Thyroid gland (tissue), 4 donors: ENCODE results near the gene SLC24A4. TPM values are rescaled to one million over a fixed set of nuclear protein-coding genes. Genes with fewer than 3 reads are reported as not detected.

Experiments used
- DNase-seq, 2 donors: peaks; one replicate each; pipeline ENCODE4 v3.0.0-alpha.2; 2019
- H3K27ac ChIP-seq, 3 donors: fragments of 200-600 bp; sonication (generic); 1 replicate in 2 of 3; 2 replicates in 1 of 3; pipeline ENCODE4 v1.5.1; 2016 to 2019; ENCODE audit warnings: mild to moderate bottlenecking in 1 of 3, moderate library complexity in 1 of 3
- H3K27me3 ChIP-seq: fragments of 200-600 bp; sonication (generic); one replicate; pipeline ENCODE4 v1.5.1; 2019
- H3K36me3 ChIP-seq, 2 donors: fragments of 200-600 bp; sonication (generic); one replicate each; pipeline ENCODE4 v1.5.1; 2016 to 2019
- H3K4me1 ChIP-seq, 2 donors: fragments of 200-600 bp; sonication (generic); one replicate each; pipeline ENCODE4 v1.5.1; 2017 to 2019
- H3K4me3 ChIP-seq, 3 donors: fragments of 200-600 bp; sonication (generic); replicated peaks in 1 of 3; 1 replicate in 2 of 3; 2 replicates in 1 of 3; pipeline ENCODE4 v1.5.1; 2016; ENCODE audit warnings: mild to moderate bottlenecking in 1 of 3
- H3K9me3 ChIP-seq: fragments of 200-600 bp; sonication (generic); one replicate; pipeline ENCODE4 v1.5.1; 2017
- POLR2A ChIP-seq, 2 donors: fragments of 450-650 bp; IDR thresholded peaks; one replicate each; pipeline ENCODE4 v1.6.1; 2017; ENCODE audit warnings: antibody characterized with exemption in 2 of 2, mild to moderate bottlenecking in 2 of 2, moderate library complexity in 1 of 2
- WGBS, 2 donors: methylation state at CpG; one replicate each; pipeline ENCODE4 v1.1.5; 2017; 5-methylcytosine and 5-hydroxymethylcytosine counted together
- intact Hi-C: fragments of 100-400 bp; cut with DNase I; formaldehyde crosslinking; loops from one replicate; pipeline ENCODE4 v1.15.1; 2023
- total RNA-seq, 4 donors: library from RNA; depleted of rRNA; stranded (reverse); fragments of >200 nt; gene quantifications; one replicate each; pipeline ENCODE4 v1.2.3, GENCODE V29; 2016
- TF ChIP-seq, protein P1 (sequence below), 6 experiments: fragments of 200-600 bp in 3 of 6; fragments of 450-650 bp in 3 of 6; sonication (generic) in 3 of 6; IDR thresholded peaks; one replicate each; pipeline ENCODE4 v1.5.1; 2016 to 2019; ENCODE audit warnings: antibody characterized with exemption in 6 of 6, mild to moderate bottlenecking in 2 of 6, inconsistent platforms in 1 of 6, moderate library complexity in 1 of 6

Gene SLC24A4
- total RNA-seq, 4 donors from 2014 or later = 0.05 to 0.46 (median 0.19) TPM

DNA sequence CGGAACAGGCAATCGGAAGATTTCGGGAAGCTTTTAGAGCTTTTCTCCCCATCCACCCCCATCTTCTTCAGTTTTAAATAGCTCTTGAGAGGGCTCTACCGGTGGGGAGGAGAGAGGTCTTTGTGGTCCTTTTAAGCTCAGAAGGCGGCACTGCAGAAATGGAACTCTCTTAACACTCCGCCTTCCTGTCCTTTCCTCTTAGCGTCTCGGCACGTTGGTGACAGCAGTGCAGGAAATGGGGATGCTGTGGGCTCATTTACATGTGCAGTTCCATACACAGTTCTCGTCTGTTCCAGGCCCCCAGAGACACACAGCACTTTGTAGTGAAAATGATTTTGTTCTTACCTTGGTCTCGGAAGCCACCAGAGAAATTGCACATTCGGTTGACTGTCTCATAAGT, 140.2 kb downstream of the SLC24A4 start:
- H3K36me3 ChIP-seq = no peaks in the 10 kb centered on the region
- no peaks in the 10 kb centered on the region for H3K9me3 ChIP-seq
- H3K27me3 ChIP-seq = no peaks in the 10 kb centered on the region
- no peak for DNase-seq
- WGBS, 2 donors = 33 to 45% methylated on average over 12 of the region's 12 CpGs
- intact Hi-C loops = no loop called here
- H3K4me1 ChIP-seq = peaks cover 0 to 8% of the 10 kb centered on the region in 2 donors
- no peak overlapping the region for H3K27ac ChIP-seq
- TF ChIP-seq POLR2A (IDR thresholded peaks at IDR 0.05) = no peak
- TF ChIP-seq, protein P1, sequence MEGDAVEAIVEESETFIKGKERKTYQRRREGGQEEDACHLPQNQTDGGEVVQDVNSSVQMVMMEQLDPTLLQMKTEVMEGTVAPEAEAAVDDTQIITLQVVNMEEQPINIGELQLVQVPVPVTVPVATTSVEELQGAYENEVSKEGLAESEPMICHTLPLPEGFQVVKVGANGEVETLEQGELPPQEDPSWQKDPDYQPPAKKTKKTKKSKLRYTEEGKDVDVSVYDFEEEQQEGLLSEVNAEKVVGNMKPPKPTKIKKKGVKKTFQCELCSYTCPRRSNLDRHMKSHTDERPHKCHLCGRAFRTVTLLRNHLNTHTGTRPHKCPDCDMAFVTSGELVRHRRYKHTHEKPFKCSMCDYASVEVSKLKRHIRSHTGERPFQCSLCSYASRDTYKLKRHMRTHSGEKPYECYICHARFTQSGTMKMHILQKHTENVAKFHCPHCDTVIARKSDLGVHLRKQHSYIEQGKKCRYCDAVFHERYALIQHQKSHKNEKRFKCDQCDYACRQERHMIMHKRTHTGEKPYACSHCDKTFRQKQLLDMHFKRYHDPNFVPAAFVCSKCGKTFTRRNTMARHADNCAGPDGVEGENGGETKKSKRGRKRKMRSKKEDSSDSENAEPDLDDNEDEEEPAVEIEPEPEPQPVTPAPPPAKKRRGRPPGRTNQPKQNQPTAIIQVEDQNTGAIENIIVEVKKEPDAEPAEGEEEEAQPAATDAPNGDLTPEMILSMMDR (IDR thresholded peaks at IDR 0.05) = no peak
- no peak overlapping the region for H3K4me3 ChIP-seq

DNA sequence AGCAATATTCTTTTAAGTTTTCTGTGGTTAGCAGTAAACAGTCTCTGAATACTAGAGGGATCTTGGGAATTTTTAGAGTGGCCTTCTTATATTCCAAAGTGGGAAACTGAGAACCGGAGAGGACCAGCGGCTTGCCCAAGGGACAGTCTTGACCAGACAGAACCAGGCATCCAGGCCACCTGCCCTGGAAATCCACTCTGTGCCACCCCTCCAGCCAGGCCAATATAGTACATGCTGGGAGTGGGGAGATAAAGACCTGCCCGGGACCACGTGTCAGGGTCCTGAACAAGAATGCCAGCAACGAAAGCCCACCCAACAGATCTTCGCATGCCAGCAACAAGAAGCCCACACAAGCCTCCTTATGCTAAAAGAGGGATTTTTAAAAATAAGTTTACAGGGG, 141.2 kb downstream of the SLC24A4 start:
- H3K4me3 ChIP-seq = no peak overlapping the region
- H3K27me3 ChIP-seq = no peaks in the 10 kb centered on the region
- WGBS, 2 donors = 92 to 94% methylated on average over 6 of the region's 6 CpGs
- DNase-seq = no peak
- H3K4me1 ChIP-seq = peaks cover 0 to 8% of the 10 kb centered on the region in 2 donors
- H3K9me3 ChIP-seq = no peaks in the 10 kb centered on the region
- intact Hi-C loops = no loop called here
- TF ChIP-seq, protein P1 (IDR thresholded peaks at IDR 0.05) = no peak
- TF ChIP-seq POLR2A (IDR thresholded peaks at IDR 0.05) = no peak
- H3K36me3 ChIP-seq = no peaks in the 10 kb centered on the region
- H3K27ac ChIP-seq = no peak overlapping the region

DNA sequence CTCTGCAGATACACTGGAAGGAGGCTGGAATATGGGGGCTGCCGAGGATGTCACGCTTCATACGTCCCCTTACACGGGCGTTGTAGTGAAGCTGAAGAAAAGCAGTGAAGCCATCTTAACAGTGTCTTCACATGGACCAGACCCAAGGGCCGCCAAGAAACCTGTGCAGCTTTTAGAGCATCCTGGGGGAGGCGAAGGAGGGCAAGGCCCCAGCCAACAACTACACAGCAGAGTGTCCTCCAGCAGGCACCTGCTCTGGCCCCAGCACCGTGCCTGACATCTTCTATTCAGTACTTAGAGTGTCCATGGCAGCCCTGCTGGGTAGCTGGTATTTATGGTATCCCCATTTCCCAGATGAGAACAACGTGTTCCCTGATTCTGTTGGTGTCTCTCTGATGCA, 141.8 kb downstream of the SLC24A4 start:
- WGBS, 2 donors = 93 to 94% methylated on average over 6 to 8 of the region's 9 CpGs
- intact Hi-C loops = no loop called here
- no peak overlapping the region for H3K4me3 ChIP-seq
- TF ChIP-seq, protein P1 (IDR thresholded peaks at IDR 0.05) = no peak
- no peak for TF ChIP-seq POLR2A (IDR thresholded peaks at IDR 0.05)
- H3K9me3 ChIP-seq = no peaks in the 10 kb centered on the region
- no peak for DNase-seq
- no peaks in the 10 kb centered on the region for H3K36me3 ChIP-seq
- H3K27me3 ChIP-seq = no peaks in the 10 kb centered on the region
- no peak overlapping the region for H3K27ac ChIP-seq
- H3K4me1 ChIP-seq = peaks cover 0 to 8% of the 10 kb centered on the region in 2 donors

DNA sequence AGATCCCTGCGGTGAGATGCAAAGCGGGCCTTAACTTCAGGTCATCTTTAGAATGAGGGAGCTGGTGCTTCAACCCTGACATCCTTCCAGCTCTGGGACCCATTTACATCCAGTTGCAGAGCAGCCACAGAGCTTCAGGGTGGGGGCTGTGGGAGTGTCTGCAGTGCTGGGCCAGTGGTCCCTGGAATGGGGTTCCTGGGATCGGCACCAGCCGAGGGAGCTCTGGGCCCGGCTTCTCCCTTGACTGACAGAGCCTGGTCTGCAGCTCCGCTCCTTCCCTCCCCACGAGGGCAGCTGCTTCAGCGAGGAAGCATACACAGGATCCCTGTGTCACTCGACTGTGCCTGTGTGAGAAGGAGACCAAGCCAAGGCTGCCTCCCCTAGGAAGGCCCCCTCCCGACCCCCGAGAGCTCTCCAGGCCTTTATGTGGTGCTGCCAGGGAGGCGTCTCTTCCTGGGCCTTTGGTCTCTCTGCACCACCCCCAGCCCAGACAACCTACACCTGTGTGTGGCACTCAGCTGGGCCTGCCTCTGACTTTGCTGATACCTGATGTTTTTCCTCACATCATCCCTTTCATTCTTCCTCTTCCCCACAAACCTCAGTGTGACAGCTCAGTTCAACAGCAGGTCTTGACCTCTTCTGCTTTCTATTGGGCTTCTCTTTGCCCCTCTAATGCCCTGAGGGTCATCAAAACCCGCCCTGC, 142.5 kb downstream of the SLC24A4 start:
- H3K27me3 ChIP-seq = no peaks in the 10 kb centered on the region
- no peaks in the 10 kb centered on the region for H3K36me3 ChIP-seq
- 79 to 81% methylated on average over 6 to 9 of the region's 13 CpGs for WGBS, 2 donors
- peaks cover 0 to 4% of the 10 kb centered on the region in 2 donors for H3K4me1 ChIP-seq
- no peak overlapping the region for H3K27ac ChIP-seq
- intact Hi-C loops = no loop called here
- DNase-seq = no peak
- no peaks in the 10 kb centered on the region for H3K9me3 ChIP-seq
- H3K4me3 ChIP-seq = no peak overlapping the region
- TF ChIP-seq POLR2A (IDR thresholded peaks at IDR 0.05) = no peak
- TF ChIP-seq, protein P1 (IDR thresholded peaks at IDR 0.05) = no peak

DNA sequence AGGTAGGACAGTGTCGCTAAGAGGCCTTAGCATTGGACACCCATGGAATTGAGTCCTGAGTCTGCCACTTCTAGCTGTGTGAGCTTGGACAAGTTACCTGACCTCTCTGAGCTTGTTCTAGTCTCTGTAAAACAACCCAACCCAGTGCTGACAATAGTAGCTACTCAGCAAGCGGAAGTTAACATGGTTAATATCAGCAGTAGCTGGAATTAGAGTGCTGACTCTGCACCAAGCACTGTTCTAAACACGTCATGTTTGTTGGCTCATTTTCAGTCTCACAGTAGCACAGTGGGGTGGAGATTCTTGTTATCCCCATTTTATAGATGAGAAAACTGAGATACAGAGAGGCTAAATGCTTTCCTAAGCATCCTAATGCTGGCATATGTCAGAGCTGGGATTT, 143.1 kb downstream of the SLC24A4 start:
- no peak for DNase-seq
- H3K27me3 ChIP-seq = no peaks in the 10 kb centered on the region
- H3K9me3 ChIP-seq = no peaks in the 10 kb centered on the region
- no peak overlapping the region for H3K4me3 ChIP-seq
- intact Hi-C loops = no loop called here
- no peaks in the 10 kb centered on the region for H3K36me3 ChIP-seq
- H3K27ac ChIP-seq = no peak overlapping the region
- TF ChIP-seq POLR2A (IDR thresholded peaks at IDR 0.05) = no peak
- TF ChIP-seq, protein P1 (IDR thresholded peaks at IDR 0.05) = no peak
- no peaks in the 10 kb centered on the region for H3K4me1 ChIP-seq
- 55 to 82% methylated on average over 3 of the region's 3 CpGs for WGBS, 2 donors
